LNCAP (cell line): ENCODE data around the gene FRMD7.

Experiments used
- TF ChIP-seq, protein P1 (sequence below): fragments of 450-650 bp; IDR thresholded peaks from 2 replicates; pipeline ENCODE4 v1.5.1; 2017; ENCODE audit warnings: mild to moderate bottlenecking

The FRMD7 gene

DNA sequence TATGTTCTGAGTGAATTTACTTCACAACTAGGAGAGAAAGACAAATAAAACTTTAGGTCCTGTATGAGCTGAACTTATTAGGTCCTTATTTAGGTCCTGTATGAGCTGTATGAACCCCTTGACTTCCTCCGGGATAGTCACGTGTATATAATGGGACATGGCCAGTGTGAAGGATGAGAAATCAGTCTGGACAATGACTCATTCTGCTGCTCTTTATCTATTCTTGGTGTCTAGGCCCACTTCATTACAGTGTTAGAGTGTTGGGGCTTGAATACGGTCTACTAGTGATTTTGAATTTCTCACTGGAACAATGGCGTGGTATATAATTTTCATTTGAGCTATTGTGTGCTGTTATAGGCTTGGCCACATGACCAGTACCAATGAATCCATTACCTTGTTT lies 82.9 kb downstream of the FRMD7 start:
- TF ChIP-seq, protein P1, sequence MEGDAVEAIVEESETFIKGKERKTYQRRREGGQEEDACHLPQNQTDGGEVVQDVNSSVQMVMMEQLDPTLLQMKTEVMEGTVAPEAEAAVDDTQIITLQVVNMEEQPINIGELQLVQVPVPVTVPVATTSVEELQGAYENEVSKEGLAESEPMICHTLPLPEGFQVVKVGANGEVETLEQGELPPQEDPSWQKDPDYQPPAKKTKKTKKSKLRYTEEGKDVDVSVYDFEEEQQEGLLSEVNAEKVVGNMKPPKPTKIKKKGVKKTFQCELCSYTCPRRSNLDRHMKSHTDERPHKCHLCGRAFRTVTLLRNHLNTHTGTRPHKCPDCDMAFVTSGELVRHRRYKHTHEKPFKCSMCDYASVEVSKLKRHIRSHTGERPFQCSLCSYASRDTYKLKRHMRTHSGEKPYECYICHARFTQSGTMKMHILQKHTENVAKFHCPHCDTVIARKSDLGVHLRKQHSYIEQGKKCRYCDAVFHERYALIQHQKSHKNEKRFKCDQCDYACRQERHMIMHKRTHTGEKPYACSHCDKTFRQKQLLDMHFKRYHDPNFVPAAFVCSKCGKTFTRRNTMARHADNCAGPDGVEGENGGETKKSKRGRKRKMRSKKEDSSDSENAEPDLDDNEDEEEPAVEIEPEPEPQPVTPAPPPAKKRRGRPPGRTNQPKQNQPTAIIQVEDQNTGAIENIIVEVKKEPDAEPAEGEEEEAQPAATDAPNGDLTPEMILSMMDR, result no peak

DNA sequence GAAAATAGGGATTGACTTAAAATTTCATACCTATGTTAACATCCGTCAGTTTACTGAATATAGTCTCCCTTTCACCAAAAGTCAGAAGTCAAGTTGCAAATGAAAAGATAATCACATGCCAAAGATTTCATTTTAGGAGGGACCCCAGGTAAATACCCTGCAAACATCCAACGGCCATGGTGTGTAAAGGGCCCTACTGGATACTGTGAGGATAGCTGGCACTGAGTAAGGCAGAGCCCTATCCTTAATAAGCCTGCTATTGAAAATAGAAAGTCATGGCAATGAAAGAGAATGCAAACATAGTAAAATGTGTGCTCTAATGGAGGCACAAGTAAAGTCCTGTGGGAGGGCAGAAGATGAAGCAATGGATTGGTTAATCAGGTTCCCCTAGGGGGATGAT lies 83.8 kb downstream of the FRMD7 start:
- TF ChIP-seq, protein P1, result no peak

DNA sequence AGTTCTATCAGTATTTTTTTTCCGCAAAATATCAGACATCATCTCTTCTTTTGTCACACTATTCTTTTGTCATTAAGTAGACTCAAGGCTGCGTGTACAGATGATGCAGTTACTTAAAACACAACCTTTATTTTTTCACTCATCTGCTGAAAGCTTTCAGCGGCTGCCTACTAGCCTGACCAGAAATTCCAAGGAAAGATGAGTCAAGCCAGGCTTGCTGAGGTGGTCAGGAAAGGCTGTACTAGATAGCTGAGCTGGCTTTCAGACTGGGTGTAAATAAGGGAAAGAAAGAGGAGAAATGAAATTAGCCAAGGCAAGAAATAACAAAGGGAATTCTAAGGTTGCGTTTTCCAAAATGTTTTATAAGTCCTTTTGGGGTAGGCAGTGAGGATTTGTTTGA lies 86.8 kb downstream of the FRMD7 start:
- TF ChIP-seq, protein P1, result no peak

DNA sequence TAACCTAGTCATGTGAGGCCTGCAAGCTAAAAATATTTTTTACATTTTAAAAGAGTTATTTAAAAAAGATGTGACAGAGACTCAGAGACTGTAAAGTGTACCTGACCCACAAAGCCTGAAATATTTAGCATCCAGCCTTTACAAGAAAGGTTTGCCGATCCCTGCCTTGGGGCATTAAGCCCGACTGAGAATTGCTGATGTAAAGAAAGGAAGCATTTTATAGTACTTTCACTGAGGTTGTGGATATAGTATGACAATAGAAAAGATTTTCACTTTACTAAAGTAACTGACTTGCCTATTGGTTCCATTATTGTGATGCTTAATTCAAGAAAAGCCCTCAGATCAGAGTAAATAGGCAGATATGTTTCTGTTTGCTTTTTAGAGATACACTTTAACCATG lies 87.8 kb downstream of the FRMD7 start:
- TF ChIP-seq, protein P1, result no peak

DNA sequence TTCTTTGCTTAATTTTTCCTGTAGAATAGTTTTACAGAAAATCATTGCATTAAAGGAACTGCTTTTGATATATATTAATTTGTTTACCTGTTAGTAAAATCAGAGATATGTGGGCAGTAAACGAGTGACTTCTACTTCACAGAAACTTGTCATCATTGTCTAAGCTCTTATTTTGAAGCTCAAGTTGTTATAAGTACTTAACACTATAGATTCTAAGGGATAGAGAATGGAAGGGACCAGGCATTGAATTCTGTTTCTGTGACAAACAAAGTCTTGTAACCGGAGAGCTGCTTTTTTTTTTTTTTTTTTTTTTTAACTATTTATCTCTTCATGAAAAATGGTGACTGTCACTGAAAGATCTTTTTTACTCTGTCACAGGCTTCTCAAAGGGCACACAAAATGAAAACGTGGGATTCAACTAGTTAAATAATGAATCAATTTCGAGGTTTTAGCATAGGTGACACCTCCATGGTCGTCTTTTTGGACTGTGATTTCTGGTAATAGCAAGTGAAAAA lies 90.3 kb downstream of the FRMD7 start:
- TF ChIP-seq, protein P1, result no peak

DNA sequence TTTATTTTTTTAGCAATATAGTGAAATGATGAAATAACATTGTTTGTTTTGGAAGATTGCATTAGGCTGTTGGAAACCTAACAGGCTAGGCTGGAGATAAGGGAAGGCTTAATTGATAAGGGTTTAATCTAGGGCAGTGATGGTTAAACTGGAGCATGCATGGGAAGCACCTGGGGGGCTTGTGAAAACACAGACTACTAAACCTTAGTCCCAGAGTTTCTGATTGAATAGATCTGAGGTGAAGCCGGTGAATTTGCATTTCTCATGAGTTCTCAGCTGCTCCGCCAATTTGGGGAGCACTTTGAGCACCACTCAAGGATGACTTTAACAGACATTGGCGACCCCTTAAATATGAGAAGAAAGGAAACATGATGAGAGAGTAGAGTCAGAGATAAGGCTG lies 93.2 kb downstream of the FRMD7 start:
- TF ChIP-seq, protein P1, result no peak

DNA sequence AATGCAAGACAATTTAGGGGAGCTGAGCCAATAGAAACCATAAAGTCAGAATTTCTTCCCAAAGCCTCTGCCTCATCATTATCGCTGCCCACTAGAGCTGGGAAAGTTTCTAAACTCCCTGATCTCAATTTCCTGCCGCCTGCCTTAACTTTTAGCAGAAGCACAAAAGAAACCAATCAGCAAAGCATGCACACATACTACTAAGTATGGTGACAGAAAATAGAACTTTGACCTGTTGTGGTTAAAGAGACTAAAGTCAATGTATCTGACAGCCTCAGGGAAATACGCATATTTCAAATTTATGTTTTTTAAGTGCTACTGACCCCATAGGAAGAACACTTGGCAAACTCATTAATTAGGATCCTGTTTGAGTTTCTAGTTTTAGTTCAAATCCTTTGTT lies 94.7 kb downstream of the FRMD7 start:
- TF ChIP-seq, protein P1, result no peak

DNA sequence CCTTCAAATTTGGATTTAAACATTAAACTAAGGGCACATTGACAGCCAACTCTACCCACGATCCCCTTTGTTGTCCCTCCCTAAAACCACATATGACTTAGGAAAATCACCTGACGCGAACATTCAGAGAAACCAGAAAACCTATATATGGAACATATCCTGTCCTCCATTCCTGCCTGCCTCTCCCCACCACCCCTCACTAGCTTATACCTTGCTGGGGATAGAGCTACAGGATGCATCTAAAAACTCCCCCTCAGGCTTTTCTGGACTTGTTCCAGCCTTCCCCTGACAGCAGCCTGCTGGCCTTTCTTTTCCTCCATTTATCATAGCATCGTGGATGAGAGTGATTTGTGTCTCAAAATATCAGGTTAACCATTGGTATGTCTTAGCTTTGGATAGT lies 96.0 kb downstream of the FRMD7 start:
- TF ChIP-seq, protein P1, result no peak
